NB4 (cell line): ENCODE data around the gene ST8SIA5.

Experiments used
- CTCF ChIP-seq: IDR thresholded peaks from one replicate; pipeline ENCODE4 v1.5.1; 2012; ENCODE audit warnings: low read depth, low read length
- MAX ChIP-seq: IDR thresholded peaks from 2 replicates; pipeline ENCODE4 v1.6.1; 2011; ENCODE audit warnings: low read depth, low read length
- MYC ChIP-seq: IDR thresholded peaks from 2 replicates; pipeline ENCODE4 v1.6.1; 2011; ENCODE audit warnings: low read depth, low read length
- POLR2A ChIP-seq: IDR thresholded peaks from 2 replicates; pipeline ENCODE4 v1.6.1; 2011; ENCODE audit warnings: mild to moderate bottlenecking; ENCODE audit not compliant: insufficient read length; ENCODE audit errors: extremely low read depth

GRCh38 chr18:46625069-46625468 is 131.8 kb downstream of the ST8SIA5 start:
- TF ChIP-seq CTCF (no peak), POLR2A (no peak), MAX (no peak), MYC (no peak)
